HG02763 (cell line): Measurements from ENCODE around the gene SHISAL1.

Experiments
- ATAC-seq: cut with Tn5 transposase; IDR thresholded peaks from one replicate; pipeline ENCODE4 v1.9.1; 2021; ENCODE audit warnings: mild to moderate bottlenecking, moderate library complexity; ENCODE audit not compliant: unreplicated experiment

The SHISAL1 gene

DNA sequence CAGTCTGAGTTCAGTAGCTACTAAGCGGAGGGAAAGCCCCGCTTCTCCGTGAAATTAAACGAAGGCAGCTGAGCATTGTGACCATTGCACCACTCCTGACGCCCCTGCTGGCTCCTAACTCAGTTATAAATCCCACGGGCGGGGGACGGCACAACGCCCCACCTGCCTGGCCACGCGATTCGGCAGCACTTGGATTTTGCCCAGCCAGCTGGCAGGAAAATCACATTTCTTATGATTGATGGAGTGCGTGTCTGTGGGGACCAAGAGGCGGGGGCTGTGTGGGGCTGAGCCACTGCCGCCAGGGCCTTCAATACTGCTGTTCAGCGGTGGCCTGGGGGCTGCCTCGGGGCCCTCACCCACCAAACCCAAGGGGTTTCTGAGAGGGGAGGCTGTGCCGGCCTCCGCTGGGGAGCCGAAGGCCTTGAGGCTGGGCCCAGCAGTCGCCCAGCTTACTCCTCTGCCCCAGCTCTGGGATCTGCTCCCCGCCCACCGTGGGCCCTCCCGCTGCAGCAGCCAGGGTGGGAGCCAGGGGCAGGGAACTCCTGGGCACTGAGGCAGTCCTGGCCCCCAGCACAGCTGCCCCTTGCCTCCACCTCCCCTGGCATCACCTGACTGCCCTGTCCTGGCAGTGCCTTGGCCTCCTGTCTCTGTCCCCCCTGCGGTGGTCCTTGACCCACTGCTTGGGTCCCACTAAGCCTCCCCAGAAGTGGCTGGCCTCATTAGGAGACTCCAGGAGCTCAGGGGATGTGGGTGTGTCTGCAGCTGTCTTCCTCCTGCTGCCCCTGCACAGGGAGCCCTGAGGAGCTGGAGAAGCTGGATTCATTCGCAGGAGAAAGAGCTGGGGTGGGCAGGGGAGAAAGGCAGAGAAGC, 30.7 kb downstream of the SHISAL1 start:
- no peak for ATAC-seq

DNA sequence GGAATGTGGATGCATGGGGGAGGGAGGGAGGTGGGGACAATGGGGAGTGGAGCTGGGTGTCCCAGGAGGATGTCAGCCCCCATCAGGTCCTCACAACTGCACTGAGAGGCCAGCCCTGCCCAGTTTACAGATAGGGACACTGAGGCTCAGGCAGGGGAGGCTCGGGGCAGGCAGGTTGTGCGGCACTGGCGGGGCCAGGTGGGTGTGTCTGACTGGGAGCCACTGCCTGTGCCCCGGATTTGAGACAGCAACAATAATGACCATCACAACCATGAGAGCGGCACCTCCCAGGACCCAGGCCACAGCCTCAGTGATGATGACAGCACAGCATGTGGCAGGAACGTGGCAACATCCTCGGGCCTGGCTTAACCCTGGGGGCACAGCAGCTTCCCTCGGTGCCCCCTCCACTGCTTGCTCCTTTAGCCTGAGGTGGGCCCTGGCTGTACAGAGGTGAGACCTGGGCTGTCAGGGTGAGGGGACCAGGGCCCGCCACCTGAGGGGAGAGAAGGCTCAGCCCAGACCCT, 32.0 kb downstream of the SHISAL1 start:
- no peak for ATAC-seq

DNA sequence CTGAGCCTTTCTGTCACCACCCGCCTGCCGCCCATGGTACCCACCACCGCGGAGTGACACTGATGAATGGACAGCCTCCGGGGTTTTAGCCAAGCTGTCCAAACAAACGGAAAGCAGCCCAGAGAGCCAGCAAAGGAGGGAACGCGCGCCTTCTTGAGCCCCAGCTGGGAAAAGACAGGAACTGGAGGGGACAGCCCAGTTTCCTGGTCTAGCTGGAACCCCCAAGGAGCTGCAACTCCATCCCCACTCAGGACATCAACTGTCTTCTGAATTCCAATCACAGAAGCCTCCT, 33.7 kb downstream of the SHISAL1 start:
- ATAC-seq: no peak

DNA sequence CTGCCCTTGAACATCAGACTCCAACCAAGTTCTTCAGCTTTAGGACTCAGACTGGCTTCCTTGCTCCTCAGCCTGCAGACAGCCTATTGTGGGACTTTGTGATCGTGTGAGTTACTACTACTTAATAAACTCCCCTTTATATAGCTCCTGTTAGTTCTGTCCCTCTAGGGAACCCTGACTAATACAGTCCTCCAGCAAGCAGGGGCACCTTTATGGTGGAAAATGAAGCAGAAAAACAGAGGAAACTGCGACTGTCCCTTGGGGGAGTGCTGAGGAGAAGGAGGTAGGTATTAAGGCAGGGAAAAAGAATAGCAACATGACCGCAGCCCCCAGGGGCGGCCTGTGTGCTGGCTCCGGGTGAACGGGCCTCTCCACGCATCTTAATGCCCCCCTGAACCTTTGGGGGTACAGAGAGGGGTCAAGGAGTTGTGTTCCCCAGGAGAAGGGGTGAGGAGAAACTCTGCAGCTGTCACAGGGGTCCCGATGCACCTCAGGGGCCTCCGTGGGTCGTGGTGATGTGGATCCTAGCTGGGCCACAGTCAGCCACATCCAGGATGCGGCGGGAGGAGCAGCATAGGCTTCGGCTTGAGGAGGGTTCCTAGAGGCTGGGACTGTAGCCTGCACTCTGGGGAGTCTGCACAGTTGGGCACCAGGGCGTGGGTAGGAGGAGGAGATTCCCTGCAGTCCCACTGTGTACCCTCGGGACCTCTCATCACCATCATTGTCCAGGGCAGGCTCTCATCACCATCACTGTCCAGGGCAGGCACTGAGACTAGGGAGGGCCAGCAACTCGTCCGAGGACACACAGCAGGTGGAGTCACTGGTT, 34.3 kb downstream of the SHISAL1 start:
- no peak for ATAC-seq

DNA sequence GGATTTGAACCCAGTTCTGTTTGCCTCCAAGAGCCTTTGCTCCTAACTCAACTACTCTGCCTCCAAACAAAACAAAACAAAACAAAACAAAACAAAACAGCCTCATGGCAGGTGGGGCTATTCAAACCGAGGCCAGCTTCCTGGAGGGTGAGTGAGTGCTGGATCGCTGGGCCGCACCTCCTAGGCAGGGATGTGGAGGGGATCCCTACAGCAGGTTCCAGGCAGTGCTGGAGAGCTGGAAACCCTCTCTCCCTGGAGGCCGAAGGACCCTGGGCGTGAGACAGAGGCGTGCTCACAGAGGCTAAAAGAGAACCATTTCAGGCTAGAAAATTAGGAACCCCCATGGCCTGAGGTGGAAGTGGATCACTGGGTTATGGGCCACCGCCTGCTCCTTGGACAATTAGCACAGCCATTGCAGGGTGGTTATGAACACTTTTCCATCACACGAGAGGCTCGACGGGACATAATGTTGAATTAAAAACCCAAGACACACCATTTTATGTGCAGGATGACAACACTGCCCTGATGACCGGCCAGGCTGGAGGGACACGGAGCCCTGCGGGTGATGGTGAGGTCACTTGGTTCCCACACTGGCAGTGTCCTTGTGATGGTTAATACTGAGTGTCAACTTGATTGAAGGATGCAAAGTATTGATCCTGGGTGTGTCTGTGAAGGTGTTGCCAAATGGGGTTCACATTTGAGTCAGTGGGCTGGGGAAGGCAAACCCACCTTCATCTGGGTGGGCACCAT, 35.2 kb downstream of the SHISAL1 start:
- no peak for ATAC-seq

DNA sequence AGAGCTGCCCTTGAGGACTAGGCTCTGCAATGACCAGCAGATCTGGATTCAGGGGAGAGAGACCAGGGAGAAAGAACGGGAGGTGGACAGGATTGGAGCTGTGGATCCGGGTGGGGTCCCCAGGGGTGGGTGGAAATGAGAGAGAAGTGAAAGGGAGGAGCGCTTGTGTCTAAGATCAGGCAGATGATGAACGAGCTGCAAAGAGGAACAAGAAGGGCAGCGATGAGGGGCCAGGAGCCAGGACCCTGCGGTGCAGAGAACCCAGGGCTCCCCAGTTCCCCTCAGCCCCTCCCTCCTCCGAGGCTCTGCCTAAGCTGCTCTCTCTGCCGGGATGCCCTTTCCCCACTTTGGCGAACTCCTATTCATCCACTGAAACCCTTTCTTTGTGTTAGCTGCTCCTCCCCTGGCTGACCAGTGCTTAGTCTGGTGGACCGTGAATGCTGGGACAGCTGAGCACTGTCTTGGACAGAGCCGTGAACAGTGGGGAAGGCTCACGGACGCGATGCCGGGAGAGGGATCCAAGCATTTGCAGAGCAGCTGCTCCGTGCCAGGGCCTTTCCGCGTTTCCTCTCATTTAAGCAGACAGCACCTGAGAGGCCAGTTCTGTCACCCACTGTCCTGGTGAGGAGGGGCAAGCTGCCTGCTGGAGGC, 35.9 kb downstream of the SHISAL1 start:
- ATAC-seq: no peak

DNA sequence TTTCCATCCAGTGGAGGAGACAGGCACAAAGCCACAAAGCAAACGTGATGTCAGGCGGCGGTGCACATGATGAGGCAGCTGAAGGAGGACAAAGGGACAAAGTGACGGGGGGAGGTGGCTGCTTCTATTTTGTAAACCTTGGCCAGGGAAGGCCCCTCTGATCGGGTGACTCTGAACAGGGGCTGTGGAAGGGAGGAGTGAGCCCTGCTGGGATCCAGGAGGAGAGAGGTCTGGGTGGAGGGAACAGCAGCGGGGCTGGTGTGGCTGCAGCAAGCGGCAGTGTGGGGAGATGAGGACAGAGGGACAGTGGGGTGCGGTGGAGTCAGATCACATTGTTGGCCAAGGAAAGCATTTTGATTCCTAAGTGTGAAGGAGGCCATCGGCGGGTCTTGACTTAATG, 36.7 kb downstream of the SHISAL1 start:
- ATAC-seq: no peak

DNA sequence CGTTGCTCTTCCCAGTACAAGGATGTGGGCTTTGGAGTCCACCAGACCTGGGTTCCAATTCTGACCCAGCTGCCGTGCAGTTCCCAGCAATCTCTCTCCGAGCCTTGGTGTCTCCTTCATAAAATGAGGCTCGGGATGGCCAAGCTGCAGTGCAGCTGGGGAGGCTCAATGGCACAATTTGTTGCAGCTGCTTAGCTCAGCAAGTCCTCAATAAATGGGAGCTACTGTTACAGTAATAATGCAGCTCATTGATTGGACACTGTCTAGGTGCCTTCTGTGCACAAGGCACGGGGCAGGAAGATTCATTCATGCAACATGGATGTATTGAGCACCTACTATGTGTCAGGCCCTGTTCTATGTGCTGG, 37.1 kb downstream of the SHISAL1 start:
- ATAC-seq: no peak

DNA sequence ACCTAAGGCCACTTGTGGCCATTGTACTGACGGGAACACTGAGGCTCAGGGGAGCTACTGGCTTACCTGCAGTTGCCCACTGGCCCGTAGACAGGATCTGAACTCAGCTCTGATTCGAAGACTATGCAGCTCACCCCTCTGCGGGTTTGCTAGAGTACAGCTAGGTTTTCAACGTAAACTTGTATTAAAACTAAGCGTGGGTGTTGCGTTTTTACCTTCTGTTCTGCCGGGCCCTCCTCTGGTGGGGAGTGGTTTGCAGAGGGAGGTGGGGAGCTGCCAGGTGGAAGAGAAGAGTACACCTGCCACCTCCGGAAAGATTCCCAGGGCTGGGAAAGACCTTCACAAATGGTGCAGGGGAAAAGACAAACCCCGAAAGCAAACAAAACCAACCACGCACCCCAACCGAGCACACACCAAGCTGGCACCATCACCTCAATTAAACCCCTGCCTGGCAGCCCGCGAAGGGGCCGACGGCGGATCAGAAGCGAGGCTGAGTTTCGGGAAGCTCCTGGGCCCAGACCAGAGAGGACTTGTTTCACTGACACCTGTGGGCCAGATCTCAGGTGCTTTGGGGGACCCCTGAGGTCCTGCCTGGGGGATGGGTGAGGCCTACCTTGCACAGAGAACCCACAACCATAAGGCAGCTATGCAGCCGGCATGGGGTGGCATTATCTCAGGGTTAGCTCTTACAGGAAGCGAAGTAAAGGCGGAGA, 37.7 kb downstream of the SHISAL1 start:
- no peak for ATAC-seq

DNA sequence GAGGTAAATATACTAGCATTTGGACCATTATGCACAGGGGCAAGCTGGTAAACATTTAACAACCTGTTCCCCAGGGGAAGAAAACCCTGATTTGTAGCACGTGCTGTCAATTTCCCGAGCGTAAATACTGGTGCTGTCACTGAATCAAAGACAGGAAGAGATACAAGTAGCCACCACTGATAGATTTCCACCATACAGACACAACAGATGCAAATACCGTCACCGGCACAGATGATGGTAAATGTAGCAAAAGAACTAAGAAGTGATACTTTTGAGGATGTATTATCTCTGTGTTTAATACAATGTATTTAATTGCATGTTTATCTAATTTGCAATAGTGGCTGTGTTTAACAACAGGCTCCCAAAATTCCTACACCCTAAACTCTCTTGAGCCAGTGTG, 39.6 kb downstream of the SHISAL1 start:
- ATAC-seq: no peak

DNA sequence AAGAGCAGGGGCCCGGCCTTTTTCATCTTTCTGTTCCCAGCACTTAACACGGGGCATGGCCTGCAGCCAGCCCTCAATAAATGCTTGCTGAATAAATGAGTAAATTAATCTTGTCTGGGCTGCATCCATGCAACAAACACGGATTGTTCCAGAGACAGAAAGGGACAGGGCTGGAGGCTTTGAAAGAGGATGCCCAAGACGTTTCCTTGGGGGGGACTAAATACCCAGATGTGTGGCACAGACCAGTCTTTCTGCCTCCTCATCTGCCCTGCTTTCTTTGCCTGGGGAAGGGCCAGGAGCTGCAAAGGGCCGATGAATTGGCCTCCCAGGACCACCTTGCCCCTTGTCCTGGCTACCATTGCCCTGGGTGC, 40.4 kb downstream of the SHISAL1 start:
- ATAC-seq: no peak

DNA sequence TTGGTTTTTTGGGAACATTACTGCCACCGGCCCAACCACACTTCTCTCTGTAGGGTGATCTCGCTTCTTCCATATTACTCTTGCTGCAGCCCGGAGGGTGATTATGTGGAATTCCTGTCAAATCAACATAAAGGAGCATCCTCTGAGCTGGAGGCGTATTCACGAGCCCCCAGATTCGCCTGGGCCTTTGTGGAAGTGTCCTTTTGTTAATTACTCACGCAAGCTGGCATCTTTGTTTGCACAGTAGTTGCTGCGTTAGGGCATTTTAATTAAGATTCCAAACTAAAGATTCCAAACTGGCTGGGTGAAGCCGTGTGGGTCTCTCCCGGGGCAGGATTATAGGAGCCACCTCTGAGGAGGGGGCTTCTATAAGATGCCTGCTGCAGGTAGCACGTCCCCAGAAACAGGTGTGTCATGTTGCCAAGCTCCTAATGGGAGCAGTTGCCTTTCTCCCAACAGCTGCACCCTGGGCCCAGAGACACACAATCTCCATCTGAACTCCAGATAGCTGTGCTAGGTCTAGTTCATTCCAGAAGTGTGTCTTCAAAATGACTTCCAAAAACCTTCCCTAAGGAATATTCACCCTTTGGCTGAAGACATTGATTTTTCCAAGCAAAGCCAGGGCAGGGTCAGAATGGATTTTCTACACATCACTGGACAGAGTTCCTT, 40.9 kb downstream of the SHISAL1 start:
- ATAC-seq: no peak

DNA sequence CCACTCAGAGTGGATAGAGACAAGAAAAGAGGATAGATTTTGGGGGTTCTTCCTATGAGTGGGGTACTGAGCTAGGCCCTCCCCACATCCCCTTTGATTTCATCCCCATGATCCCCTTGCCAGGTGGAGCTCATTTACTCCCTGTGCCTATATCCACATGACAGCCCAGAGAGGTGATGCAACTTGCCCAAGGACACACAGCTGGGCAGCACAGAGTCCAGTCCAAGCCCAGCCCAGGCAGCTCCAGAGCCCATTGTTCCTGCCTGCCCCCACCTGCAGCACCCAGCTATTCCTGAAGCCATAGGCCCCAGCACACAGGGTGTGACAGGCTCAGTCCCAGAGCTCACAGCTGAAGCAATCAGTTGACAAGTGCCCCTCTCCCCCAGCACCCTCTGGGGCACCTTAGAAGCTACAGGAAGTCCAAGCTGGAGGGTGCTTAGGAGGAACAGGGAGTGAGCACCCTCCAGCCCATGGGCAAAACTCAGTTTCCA, 41.7 kb downstream of the SHISAL1 start:
- ATAC-seq: no peak

DNA sequence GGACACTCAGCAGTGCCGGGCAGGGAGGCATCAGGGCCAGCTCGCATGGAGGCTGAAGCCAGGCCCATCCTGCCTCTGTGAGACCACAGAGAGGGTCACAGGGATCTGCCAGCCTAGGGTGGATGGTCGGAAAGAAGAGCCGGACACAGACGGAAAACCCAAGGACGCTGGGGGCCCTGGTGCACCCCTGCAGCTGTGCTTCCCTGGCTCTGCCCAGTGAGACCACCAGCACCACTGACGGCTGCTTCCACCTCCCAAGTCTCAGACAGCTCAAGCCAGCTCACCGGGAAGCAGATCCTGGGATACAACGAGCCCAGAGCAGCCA, 42.2 kb downstream of the SHISAL1 start:
- ATAC-seq: no peak

DNA sequence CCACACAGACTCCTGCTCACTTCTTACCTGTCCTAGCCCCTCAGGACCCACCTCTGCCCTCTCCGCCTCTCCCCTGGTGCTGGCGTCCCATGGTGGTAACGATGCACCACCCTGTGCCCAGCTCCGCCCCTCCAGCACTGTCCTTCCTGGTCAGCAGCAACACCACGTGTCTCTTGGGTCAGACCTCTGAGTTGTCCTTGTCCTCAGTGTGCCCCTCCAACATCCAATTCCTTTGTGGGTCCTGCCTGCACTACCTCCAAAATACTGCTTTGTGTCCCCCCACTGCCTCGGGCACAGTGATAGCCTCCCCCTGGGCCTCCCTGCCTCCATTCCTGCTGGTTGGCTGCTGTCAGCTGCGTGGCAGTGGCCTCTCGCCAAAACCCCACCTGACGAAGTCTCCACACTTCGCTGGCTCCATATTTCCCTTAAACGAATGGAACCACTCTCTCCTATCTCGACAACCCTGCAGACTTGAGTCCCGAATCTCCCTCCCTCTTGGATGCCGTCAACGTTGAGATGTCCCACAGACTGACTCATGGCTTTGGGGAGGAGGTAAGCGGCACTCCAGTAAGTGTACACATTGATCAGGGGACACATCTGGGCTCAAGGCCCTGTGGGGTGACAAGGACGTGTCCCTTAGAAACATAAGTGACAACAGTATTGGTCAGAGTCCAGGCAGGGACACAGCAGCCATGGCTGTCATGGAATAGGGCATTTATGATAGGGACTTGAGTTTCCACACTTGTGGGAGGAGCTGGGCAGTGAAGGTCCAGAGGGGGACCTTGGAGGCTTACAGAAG, 42.8 kb downstream of the SHISAL1 start:
- ATAC-seq: no peak

DNA sequence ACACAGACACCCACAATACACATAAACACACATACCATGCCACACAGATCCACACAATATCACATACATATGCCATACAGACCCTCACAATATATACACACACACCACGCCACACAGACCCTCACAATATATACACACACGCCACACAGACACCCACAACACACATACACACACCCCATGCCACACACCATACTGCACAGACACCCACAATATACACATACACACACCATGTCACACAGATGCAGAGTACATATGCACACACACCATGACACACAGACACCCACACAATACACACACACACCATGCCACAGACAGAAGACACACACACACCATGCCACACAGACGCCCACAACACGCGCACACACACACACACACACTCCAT, 43.6 kb downstream of the SHISAL1 start:
- no peak for ATAC-seq

DNA sequence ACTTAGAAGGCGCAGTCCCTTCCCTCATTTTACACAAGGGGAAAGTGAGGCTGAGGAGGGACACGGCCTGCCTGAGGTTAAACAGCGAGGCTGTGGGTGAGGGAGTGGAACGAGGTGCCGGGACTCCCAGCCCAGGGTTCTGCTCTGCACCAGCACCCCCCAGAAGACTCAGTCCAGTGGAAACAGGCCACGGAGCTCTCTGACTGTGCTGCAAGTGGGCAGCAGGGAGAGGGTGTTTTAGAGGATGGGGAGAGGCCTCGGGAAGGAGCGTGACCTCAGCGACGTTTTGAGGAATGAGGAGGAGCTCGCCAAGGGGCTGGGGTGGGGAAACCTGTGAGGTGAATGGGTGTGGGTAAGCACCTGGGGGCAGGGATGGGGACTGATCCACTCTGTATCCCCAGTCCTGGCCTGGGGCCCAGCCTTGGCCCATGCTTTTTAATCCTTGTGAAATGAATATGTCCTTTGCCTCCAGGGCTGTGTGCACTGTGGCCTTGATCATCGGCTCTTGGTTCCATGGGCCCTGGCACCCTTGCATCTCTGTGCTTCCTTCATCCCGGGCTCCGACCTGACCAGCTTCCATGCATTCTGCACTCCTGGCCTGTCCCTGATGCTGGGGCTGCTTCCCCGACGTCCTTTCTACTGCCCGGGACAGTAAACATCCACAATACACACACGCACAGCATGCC, 44.2 kb downstream of the SHISAL1 start:
- ATAC-seq: no peak

DNA sequence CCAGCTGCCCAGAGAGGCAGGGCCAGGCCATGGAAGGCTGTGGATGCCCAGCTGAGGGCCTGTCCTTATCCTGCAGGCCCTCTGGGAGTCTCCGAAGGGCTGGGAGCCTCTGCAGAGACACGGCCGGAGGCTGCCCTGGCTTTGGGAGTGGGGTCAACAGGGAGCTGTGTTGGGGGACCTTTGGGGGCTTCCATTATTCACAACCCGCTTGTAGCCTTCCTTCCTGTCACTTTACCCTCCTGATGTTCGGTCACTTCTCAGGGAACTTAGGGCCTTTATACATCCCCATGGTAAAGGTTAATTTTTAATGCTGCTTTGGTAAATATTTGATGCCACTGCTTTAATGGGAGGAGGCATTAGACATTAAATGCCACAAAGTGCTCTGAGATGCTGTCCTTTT, 44.9 kb downstream of the SHISAL1 start:
- ATAC-seq: no peak
